Activated naive CD8-positive, alpha-beta T cell treated with anti-CD3 and anti-CD28 coated beads for 36 hours (primary cell): Measurements from ENCODE around the gene FOXL2. TPM values are rescaled to one million over a fixed set of nuclear protein-coding genes. Genes with fewer than 3 reads are reported as not detected.
A peak's percentile ranks its signal among the peaks of the same experiment; 100 is the strongest.

Experiments used
- DNase-seq: peaks from one replicate; pipeline ENCODE4 v3.0.0; 2021
- H3K27ac Mint-ChIP-seq: one replicate; pipeline ENCODE4 v1.8.0; 2022; ENCODE audit warnings: mild to moderate bottlenecking, moderate library complexity, mixed read lengths
- H3K27me3 Mint-ChIP-seq: one replicate; pipeline ENCODE4 v1.8.0; 2022; ENCODE audit warnings: mild to moderate bottlenecking, mixed read lengths
- H3K36me3 Mint-ChIP-seq: one replicate; pipeline ENCODE4 v1.8.0; 2021; ENCODE audit warnings: mild to moderate bottlenecking, mixed read lengths
- H3K4me1 Mint-ChIP-seq: one replicate; pipeline ENCODE4 v1.8.0; 2021; ENCODE audit warnings: mixed read lengths
- H3K4me3 Mint-ChIP-seq: one replicate; pipeline ENCODE4 v1.8.0; 2022; ENCODE audit warnings: mild to moderate bottlenecking, moderate library complexity, mixed read lengths
- H3K9me3 Mint-ChIP-seq: one replicate; pipeline ENCODE4 v1.8.0; 2022; ENCODE audit warnings: mixed read lengths
- total RNA-seq, 2 experiments: library from RNA; stranded (reverse); gene quantifications; one replicate each; pipeline ENCODE4 v1.2.3, GENCODE V29; 2021

FOXL2 gene
- total RNA-seq, 2 experiments from 2014 or later: not detected

DNA sequence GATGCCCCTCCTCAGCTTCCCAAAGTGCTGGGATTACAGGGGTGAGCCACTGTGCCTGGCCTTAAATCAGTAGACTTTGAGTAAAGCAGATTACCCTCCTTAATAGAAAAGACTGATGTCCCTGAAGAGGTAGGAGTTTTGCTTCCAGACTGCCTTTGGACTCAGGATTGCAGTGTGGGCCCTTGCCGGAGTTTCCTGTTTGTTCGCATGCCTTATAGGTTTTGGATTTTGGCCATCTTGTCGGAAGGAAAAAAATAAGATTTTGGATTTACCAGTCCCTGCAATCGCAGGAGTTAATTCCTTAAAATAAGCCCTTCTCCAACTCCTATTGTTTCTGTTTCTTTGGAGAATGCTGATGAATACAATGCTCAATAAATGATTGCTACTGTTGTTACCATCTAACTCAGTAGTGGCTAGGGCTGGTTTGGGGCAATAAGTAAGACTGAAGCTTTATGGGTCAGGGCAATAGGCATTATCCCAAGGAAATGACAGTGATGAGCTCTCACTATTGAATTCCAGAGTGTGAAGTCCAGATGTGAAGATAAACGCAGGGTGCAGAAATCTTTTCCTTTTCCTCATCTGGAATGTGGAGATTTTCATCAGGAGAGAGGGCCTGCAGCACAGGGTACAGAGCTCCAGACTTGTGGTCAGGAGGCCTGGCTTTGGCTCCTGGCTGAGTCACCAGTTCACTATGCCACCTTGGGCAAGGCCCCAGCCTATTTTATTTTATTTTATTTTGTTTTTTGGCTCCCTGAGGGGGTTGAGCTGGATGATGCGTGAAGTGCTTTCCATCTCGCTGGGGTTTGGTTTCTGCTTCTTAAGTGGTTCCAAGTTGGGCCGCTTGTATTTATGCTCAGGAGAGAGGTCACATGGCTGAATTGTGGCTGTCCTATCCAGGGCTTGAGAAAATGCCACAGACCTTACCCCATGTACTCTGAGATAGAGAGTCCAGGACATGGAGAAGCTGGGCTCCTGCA is 25.3 kb downstream of the FOXL2 start:
- Mint-ChIP-seq H3K4me1 (no peaks in the 10 kb centered on the region), H3K4me3 (no peak overlapping the region), H3K9me3 (no peaks in the 10 kb centered on the region), H3K27ac (no peak overlapping the region), H3K27me3 (peaks cover 28% of the 10 kb centered on the region), H3K36me3 (no peaks in the 10 kb centered on the region)
- DNase-seq: no peak

DNA sequence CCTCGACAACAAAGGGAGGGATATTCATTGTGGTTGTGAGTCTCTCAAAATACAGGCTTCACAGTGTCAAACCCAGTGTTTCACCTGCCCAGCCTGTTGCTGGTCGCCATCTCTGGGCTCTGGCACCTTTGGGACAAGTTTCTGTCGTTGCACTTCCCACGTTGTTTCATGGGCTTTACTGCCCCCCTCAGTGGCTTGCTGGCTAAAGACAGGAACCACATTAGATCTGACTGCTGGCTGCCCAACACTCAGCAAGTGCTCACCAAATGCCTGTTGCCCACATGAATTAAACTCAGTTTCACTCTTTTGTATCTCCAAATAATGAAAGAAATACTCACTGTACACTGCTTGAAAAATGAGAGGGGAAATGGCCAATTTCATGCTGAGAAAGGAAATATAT is 27.6 kb downstream of the FOXL2 start:
- H3K27ac Mint-ChIP-seq: no peak overlapping the region
- H3K36me3 Mint-ChIP-seq: no peaks in the 10 kb centered on the region
- H3K4me3 Mint-ChIP-seq: no peak overlapping the region

DNA sequence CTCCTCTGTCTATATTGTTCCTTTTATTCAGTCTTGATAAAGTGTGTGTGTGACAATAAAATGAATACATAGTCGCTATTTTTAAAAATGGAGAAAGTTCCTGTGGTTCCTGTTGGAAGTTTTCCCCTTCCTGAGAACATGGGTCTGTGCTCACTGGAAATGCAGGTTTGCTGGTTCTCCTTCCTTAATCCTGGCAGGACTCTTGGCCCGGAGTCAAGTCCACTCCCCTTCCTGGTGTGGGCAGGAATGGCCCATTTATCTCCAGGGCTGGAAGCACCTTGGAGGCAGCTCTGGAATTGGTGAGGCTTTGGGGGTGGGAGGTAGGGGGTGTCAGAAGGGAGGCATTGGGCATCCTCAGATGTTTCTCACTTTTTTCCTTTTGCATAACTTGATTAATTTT is 30.1 kb downstream of the FOXL2 start:
- Mint-ChIP-seq H3K36me3 (no peaks in the 10 kb centered on the region), H3K9me3 (no peaks in the 10 kb centered on the region), H3K4me1 (peaks cover 4% of the 10 kb centered on the region), H3K27ac (no peak overlapping the region), H3K4me3 (no peak overlapping the region), H3K27me3 (peaks cover 9% of the 10 kb centered on the region)
- DNase-seq: no peak

More for the DNA sequence above, 27.6 kb downstream of the FOXL2 start:
- Mint-ChIP-seq H3K9me3 (no peaks in the 10 kb centered on the region), H3K27me3 (peaks cover 18% of the 10 kb centered on the region), H3K4me1 (peaks cover 4% of the 10 kb centered on the region)
- no peak for DNase-seq

- peak; percentile 89 for DNase-seq
- Mint-ChIP-seq H3K4me3 (peak overlapping the region; percentile 84), H3K27me3 (peaks cover 9% of the 10 kb centered on the region), H3K36me3 (no peaks in the 10 kb centered on the region), H3K9me3 (no peaks in the 10 kb centered on the region), H3K4me1 (peaks cover 4% of the 10 kb centered on the region), H3K27ac (peak overlapping the region; percentile 60)
These were observed 31.1 kb downstream of the FOXL2 start for GRCh38 chr3:138915503-138916498.

GRCh38 chr3:138914870-138915502 is 32.0 kb downstream of the FOXL2 start:
- H3K27me3 Mint-ChIP-seq: peaks cover 7% of the 10 kb centered on the region
- H3K27ac Mint-ChIP-seq: no peak overlapping the region
- H3K4me1 Mint-ChIP-seq: peaks cover 4% of the 10 kb centered on the region
- H3K9me3 Mint-ChIP-seq: no peaks in the 10 kb centered on the region
- DNase-seq: no peak
- no peaks in the 10 kb centered on the region for H3K36me3 Mint-ChIP-seq
- H3K4me3 Mint-ChIP-seq: peak overlapping the region; percentile 84

DNA sequence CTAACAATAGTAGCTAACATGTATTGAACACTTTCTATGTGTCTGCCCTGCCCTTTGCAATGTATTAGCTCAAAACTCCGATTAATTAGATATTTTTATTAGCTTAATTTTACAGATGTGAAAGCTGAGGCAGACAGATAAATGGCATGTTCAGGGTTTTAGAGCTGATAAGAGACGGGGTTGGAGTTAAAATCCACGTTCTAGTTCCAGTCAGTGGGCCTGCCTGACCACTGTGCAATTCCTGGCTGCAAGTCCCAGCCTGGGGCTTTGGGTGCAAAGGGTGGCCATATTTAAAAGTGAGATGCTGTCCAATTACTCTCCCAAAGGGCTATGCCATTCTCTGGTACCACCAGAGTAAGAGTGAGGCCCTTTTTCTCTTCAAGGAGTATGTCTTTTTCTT is 33.2 kb downstream of the FOXL2 start:
- Mint-ChIP-seq H3K27me3 (peaks cover 5% of the 10 kb centered on the region), H3K36me3 (no peaks in the 10 kb centered on the region), H3K4me1 (peaks cover 4% of the 10 kb centered on the region), H3K27ac (no peak overlapping the region), H3K9me3 (no peaks in the 10 kb centered on the region), H3K4me3 (no peak overlapping the region)
- no peak for DNase-seq

- Mint-ChIP-seq H3K27ac (no peak overlapping the region), H3K9me3 (no peaks in the 10 kb centered on the region), H3K36me3 (no peaks in the 10 kb centered on the region), H3K4me1 (peaks cover 4% of the 10 kb centered on the region), H3K27me3 (peaks cover under 1% of the 10 kb centered on the region), H3K4me3 (no peak overlapping the region)
- DNase-seq: no peak
These were observed 34.7 kb downstream of the FOXL2 start for GRCh38 chr3:138912237-138912636.

- no peaks in the 10 kb centered on the region for H3K36me3 Mint-ChIP-seq
- no peak overlapping the region for H3K4me3 Mint-ChIP-seq
- H3K4me1 Mint-ChIP-seq: peaks cover 4% of the 10 kb centered on the region
- DNase-seq: no peak
- H3K27ac Mint-ChIP-seq: no peak overlapping the region
- no peaks in the 10 kb centered on the region for H3K27me3 Mint-ChIP-seq
- H3K9me3 Mint-ChIP-seq: no peaks in the 10 kb centered on the region
These were observed 35.3 kb downstream of the FOXL2 start for GRCh38 chr3:138911621-138912020.

GRCh38 chr3:138909904-138910303 is 37.0 kb downstream of the FOXL2 start:
- no peaks in the 10 kb centered on the region for H3K9me3 Mint-ChIP-seq
- H3K4me3 Mint-ChIP-seq: no peak overlapping the region
- no peaks in the 10 kb centered on the region for H3K27me3 Mint-ChIP-seq
- no peaks in the 10 kb centered on the region for H3K36me3 Mint-ChIP-seq
- no peak overlapping the region for H3K27ac Mint-ChIP-seq
- DNase-seq: no peak
- peaks cover under 1% of the 10 kb centered on the region for H3K4me1 Mint-ChIP-seq

DNA sequence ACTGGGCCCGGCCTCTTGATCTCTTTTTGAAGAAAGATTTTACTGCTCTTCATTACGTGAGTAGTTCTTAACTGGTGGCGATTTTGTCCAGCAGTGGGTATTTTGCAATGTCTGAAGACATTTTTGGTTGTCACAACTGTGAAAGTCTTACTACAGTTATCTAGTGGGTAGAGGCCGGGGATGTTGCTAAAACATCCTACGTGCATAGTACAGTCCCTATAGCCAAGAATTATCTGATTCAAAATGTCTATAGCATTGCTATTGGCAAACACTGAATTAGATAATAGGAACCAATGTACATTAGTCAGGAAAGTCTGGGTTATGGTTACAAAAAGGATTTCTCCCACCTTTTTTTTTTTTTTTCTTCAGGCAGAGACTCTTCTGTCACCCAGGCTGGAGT is 38.1 kb downstream of the FOXL2 start:
- H3K9me3 Mint-ChIP-seq: no peaks in the 10 kb centered on the region
- no peaks in the 10 kb centered on the region for H3K4me1 Mint-ChIP-seq
- H3K27me3 Mint-ChIP-seq: no peaks in the 10 kb centered on the region
- no peaks in the 10 kb centered on the region for H3K36me3 Mint-ChIP-seq
- H3K27ac Mint-ChIP-seq: no peak overlapping the region
- no peak for DNase-seq
- H3K4me3 Mint-ChIP-seq: no peak overlapping the region

- no peak for DNase-seq
- Mint-ChIP-seq H3K27ac (no peak overlapping the region), H3K4me1 (no peaks in the 10 kb centered on the region)
These were observed 39.4 kb downstream of the FOXL2 start for GRCh38 chr3:138907539-138907938.

GRCh38 chr3:138902171-138902570 is 44.8 kb downstream of the FOXL2 start:
- Mint-ChIP-seq H3K36me3 (no peaks in the 10 kb centered on the region), H3K4me1 (no peaks in the 10 kb centered on the region), H3K9me3 (no peaks in the 10 kb centered on the region), H3K4me3 (no peak overlapping the region), H3K27me3 (no peaks in the 10 kb centered on the region), H3K27ac (no peak overlapping the region)
- DNase-seq: no peak

More at GRCh38 chr3:138907539-138907938, 39.4 kb downstream of the FOXL2 start:
- Mint-ChIP-seq H3K9me3 (no peaks in the 10 kb centered on the region), H3K4me3 (no peak overlapping the region), H3K27me3 (no peaks in the 10 kb centered on the region), H3K36me3 (no peaks in the 10 kb centered on the region)

GRCh38 chr3:138901567-138901966 is 45.4 kb downstream of the FOXL2 start:
- no peak overlapping the region for H3K27ac Mint-ChIP-seq
- H3K36me3 Mint-ChIP-seq: no peaks in the 10 kb centered on the region
- DNase-seq: no peak
- H3K4me3 Mint-ChIP-seq: no peak overlapping the region
- no peaks in the 10 kb centered on the region for H3K27me3 Mint-ChIP-seq
- H3K9me3 Mint-ChIP-seq: no peaks in the 10 kb centered on the region
- no peaks in the 10 kb centered on the region for H3K4me1 Mint-ChIP-seq

GRCh38 chr3:138899351-138899991 is 47.5 kb downstream of the FOXL2 start:
- no peak overlapping the region for H3K27ac Mint-ChIP-seq
- no peak overlapping the region for H3K4me3 Mint-ChIP-seq
- no peaks in the 10 kb centered on the region for H3K9me3 Mint-ChIP-seq
- H3K4me1 Mint-ChIP-seq: no peaks in the 10 kb centered on the region
- no peaks in the 10 kb centered on the region for H3K36me3 Mint-ChIP-seq
- no peaks in the 10 kb centered on the region for H3K27me3 Mint-ChIP-seq
- DNase-seq: no peak
